Neural cell (in vitro differentiated cells): ENCODE data around the gene WFS1. TPM values are rescaled to one million over a fixed set of nuclear protein-coding genes. Genes with fewer than 3 reads are reported as not detected.

Experiments used
- H2AFZ ChIP-seq: fragments of 200-600, 300-800 bp; sonication (generic), shearing (Covaris generic); 2 replicates; pipeline ENCODE4 v1.6.0; 2014; ENCODE audit warnings: low read depth, mild to moderate bottlenecking, antibody characterized with exemption, low read length, moderate library complexity
- H3F3A ChIP-seq: fragments of 200-600 bp; shearing (Covaris generic); 2 replicates; pipeline ENCODE4 v1.6.1; 2016; ENCODE audit warnings: mild to moderate bottlenecking, moderate library complexity, mixed read lengths, antibody characterized with exemption, low read length; ENCODE audit not compliant: insufficient read depth, poor library complexity, severe bottlenecking
- H3K27ac ChIP-seq: fragments of 200-600, 300-800 bp; sonication (generic), shearing (Covaris generic); 2 replicates; pipeline ENCODE4 v1.5.1; 2014; ENCODE audit warnings: mild to moderate bottlenecking, low read length, moderate library complexity
- H3K27me3 ChIP-seq: fragments of 300-800, 200-600 bp; sonication (generic), shearing (Covaris generic); 2 replicates; pipeline ENCODE4 v1.6.0; 2014; ENCODE audit warnings: mild to moderate bottlenecking, low read depth, low read length, moderate library complexity; ENCODE audit not compliant: insufficient read depth
- H3K36me3 ChIP-seq: fragments of 300-800, 200-600 bp; sonication (generic), shearing (Covaris generic); 2 replicates; pipeline ENCODE4 v1.5.1; 2014; ENCODE audit warnings: mild to moderate bottlenecking, antibody characterized with exemption, low read length, moderate library complexity; ENCODE audit not compliant: insufficient read depth
- H3K4me2 ChIP-seq: fragments of 300-800, 200-600 bp; sonication (generic), shearing (Covaris generic); 2 replicates; pipeline ENCODE4 v1.6.0; 2014; ENCODE audit warnings: mild to moderate bottlenecking, low read length
- H3K4me3 ChIP-seq: fragments of 300-800, 200-600 bp; sonication (generic), shearing (Covaris generic); 2 replicates; pipeline ENCODE4 v1.5.1; 2014; ENCODE audit warnings: mild to moderate bottlenecking, low read length, moderate library complexity
- H3K79me2 ChIP-seq: fragments of 200-600 bp; shearing (Covaris generic); replicated peaks from 2 replicates; pipeline ENCODE4 v1.6.0; 2014; ENCODE audit warnings: mild to moderate bottlenecking, low read length, moderate library complexity; ENCODE audit not compliant: insufficient read depth
- H3K9ac ChIP-seq: fragments of 300-800, 200-600 bp; sonication (generic), shearing (Covaris generic); 2 replicates; pipeline ENCODE4 v1.6.1; 2016; ENCODE audit warnings: mild to moderate bottlenecking, low read length, mixed read lengths
- H3K9me2 ChIP-seq: fragments of 200-600 bp; shearing (Covaris generic); 2 replicates; pipeline ENCODE4 v1.6.1; 2016; ENCODE audit warnings: mild to moderate bottlenecking, low read length, mixed read lengths; ENCODE audit not compliant: insufficient read depth
- H3K9me3 ChIP-seq: fragments of 200-600, 300-800 bp; sonication (generic), shearing (Covaris generic); 2 replicates; pipeline ENCODE4 v1.6.1; 2016; ENCODE audit warnings: mild to moderate bottlenecking, mixed run types, low read length, moderate library complexity, mixed read lengths
- H4K20me1 ChIP-seq: fragments of 200-600 bp; shearing (Covaris generic); 2 replicates; pipeline ENCODE4 v1.6.1; 2016; ENCODE audit warnings: mild to moderate bottlenecking, mixed run types; ENCODE audit not compliant: insufficient read depth
- EP300 ChIP-seq: fragments of 450-650 bp; conservative IDR thresholded peaks from 2 replicates; pipeline ENCODE4 v1.6.1; 2014; ENCODE audit warnings: antibody characterized with exemption, mild to moderate bottlenecking, moderate library complexity; ENCODE audit not compliant: poor library complexity, severe bottlenecking
- EZH2 ChIP-seq: fragments of 200-600, 300-800 bp; shearing (Covaris generic), sonication (generic); IDR thresholded peaks from 2 replicates; pipeline ENCODE4 v1.6.1; 2014; ENCODE audit warnings: antibody characterized with exemption, low read length, borderline replicate concordance, mild to moderate bottlenecking; ENCODE audit not compliant: insufficient read depth, poor library complexity, severe bottlenecking
- MXI1 ChIP-seq: fragments of 450-650 bp; conservative IDR thresholded peaks from 2 replicates; pipeline ENCODE4 v1.6.1; 2014; ENCODE audit warnings: antibody characterized with exemption, mild to moderate bottlenecking; ENCODE audit not compliant: poor library complexity, severe bottlenecking
- POLR2AphosphoS5 ChIP-seq: IDR thresholded peaks from 2 replicates; pipeline ENCODE4 v1.6.1; 2012
- RAD21 ChIP-seq: fragments of 450-650 bp; conservative IDR thresholded peaks from 2 replicates; pipeline ENCODE4 v1.6.1; 2014; ENCODE audit warnings: antibody characterized with exemption, mild to moderate bottlenecking, moderate library complexity
- SMC3 ChIP-seq: fragments of 450-650 bp; conservative IDR thresholded peaks from 2 replicates; pipeline ENCODE4 v1.6.1; 2014; ENCODE audit warnings: antibody characterized with exemption, mild to moderate bottlenecking, moderate library complexity; ENCODE audit not compliant: poor library complexity
- TAF1 ChIP-seq: IDR thresholded peaks from 2 replicates; pipeline ENCODE4 v1.6.1; 2012; ENCODE audit warnings: low read depth
- polyA plus RNA-seq: library from polyadenylated mRNA; depleted of rRNA; stranded (reverse); fragments of >200 nt; gene quantifications from 2 replicates; pipeline ENCODE4 v1.2.3, GENCODE V29; 2014
- TF ChIP-seq, protein P1 (sequence below): IDR thresholded peaks from 2 replicates; pipeline ENCODE4 v1.6.1; 2012; ENCODE audit warnings: borderline replicate concordance
- TF ChIP-seq, protein P2 (sequence below): fragments of 450-650 bp; IDR thresholded peaks from 2 replicates; pipeline ENCODE4 v1.5.1; 2014; ENCODE audit warnings: antibody characterized with exemption, mild to moderate bottlenecking, moderate library complexity; ENCODE audit not compliant: poor library complexity, severe bottlenecking

WFS1 gene
- polyA plus RNA-seq, 1 donor from 2014 or later, result 4.5 TPM

DNA sequence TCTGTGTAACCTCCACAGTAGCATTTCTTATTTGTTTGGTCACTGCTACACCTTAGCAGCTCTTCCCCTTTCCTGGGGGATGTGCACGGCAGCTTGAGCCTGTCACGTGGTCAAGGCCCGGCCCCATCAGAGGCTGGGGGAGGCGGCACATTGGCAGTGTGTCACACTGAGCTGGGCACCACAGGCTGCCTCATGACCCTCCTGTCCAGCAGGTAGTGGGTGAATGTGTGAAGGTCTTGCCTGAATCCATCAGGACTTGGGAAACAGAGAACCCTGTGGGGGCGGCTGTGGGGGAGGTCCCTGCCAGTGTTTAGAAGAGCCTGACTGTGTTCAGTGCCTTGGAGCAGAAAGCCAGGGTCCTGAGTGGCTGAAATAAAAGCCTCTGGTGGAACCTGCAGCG lies 33.2 kb downstream of the WFS1 start:
- TF ChIP-seq SMC3 (no peak), EZH2 (no peak), EP300 (no peak), POLR2AphosphoS5 (no peak), TAF1 (no peak), RAD21 (no peak), MXI1 (no peak)
- TF ChIP-seq, protein P1, sequence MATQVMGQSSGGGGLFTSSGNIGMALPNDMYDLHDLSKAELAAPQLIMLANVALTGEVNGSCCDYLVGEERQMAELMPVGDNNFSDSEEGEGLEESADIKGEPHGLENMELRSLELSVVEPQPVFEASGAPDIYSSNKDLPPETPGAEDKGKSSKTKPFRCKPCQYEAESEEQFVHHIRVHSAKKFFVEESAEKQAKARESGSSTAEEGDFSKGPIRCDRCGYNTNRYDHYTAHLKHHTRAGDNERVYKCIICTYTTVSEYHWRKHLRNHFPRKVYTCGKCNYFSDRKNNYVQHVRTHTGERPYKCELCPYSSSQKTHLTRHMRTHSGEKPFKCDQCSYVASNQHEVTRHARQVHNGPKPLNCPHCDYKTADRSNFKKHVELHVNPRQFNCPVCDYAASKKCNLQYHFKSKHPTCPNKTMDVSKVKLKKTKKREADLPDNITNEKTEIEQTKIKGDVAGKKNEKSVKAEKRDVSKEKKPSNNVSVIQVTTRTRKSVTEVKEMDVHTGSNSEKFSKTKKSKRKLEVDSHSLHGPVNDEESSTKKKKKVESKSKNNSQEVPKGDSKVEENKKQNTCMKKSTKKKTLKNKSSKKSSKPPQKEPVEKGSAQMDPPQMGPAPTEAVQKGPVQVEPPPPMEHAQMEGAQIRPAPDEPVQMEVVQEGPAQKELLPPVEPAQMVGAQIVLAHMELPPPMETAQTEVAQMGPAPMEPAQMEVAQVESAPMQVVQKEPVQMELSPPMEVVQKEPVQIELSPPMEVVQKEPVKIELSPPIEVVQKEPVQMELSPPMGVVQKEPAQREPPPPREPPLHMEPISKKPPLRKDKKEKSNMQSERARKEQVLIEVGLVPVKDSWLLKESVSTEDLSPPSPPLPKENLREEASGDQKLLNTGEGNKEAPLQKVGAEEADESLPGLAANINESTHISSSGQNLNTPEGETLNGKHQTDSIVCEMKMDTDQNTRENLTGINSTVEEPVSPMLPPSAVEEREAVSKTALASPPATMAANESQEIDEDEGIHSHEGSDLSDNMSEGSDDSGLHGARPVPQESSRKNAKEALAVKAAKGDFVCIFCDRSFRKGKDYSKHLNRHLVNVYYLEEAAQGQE, result no peak
- TF ChIP-seq, protein P2, sequence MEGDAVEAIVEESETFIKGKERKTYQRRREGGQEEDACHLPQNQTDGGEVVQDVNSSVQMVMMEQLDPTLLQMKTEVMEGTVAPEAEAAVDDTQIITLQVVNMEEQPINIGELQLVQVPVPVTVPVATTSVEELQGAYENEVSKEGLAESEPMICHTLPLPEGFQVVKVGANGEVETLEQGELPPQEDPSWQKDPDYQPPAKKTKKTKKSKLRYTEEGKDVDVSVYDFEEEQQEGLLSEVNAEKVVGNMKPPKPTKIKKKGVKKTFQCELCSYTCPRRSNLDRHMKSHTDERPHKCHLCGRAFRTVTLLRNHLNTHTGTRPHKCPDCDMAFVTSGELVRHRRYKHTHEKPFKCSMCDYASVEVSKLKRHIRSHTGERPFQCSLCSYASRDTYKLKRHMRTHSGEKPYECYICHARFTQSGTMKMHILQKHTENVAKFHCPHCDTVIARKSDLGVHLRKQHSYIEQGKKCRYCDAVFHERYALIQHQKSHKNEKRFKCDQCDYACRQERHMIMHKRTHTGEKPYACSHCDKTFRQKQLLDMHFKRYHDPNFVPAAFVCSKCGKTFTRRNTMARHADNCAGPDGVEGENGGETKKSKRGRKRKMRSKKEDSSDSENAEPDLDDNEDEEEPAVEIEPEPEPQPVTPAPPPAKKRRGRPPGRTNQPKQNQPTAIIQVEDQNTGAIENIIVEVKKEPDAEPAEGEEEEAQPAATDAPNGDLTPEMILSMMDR, result no peak
- Histone ChIP-seq H3K79me2 (no peaks in the 10 kb centered on the region), H3F3A (no peaks in the 10 kb centered on the region), H3K36me3 (no peaks in the 10 kb centered on the region), H3K9me3 (no peaks in the 10 kb centered on the region), H3K27me3 (no peaks in the 10 kb centered on the region), H3K9me2 (no peaks in the 10 kb centered on the region), H3K9ac (no peak overlapping the region), H4K20me1 (no peaks in the 10 kb centered on the region), H3K4me3 (no peak overlapping the region), H3K27ac (no peak overlapping the region), H3K4me2 (no peak overlapping the region), H2AFZ (no peak overlapping the region)

DNA sequence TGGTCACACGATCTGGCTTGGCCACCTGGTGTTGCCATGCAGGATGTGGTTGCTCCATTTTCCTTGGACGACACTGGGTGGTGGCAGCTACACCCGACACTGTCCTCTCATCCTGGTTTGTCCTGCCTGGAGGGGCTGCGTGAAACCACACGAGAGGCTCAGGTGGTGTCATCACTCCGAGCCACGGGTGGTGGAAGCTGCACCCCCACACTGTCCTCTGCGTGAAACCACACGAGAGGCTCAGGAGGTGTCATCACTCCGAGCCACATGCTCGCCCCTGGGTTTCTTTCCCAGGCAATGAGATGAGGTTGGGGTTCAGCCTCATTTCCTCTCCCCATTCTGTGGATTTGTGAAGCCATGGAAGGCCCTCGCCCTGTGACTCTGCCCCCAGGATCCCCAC lies 34.3 kb downstream of the WFS1 start:
- no peaks in the 10 kb centered on the region for H3K79me2 ChIP-seq
- H4K20me1 ChIP-seq, result no peaks in the 10 kb centered on the region
- H3K9ac ChIP-seq, result no peak overlapping the region
- TF ChIP-seq EP300 (no peak), TAF1 (no peak), EZH2 (no peak), SMC3 (no peak), MXI1 (no peak), RAD21 (no peak), POLR2AphosphoS5 (no peak)
- TF ChIP-seq, protein P1, result no peak
- TF ChIP-seq, protein P2, result no peak
- no peaks in the 10 kb centered on the region for H3K9me2 ChIP-seq
- no peaks in the 10 kb centered on the region for H3K27me3 ChIP-seq
- no peaks in the 10 kb centered on the region for H3K36me3 ChIP-seq
- no peak overlapping the region for H2AFZ ChIP-seq
- no peak overlapping the region for H3K4me3 ChIP-seq
- no peak overlapping the region for H3K4me2 ChIP-seq
- H3K27ac ChIP-seq, result no peak overlapping the region
- no peaks in the 10 kb centered on the region for H3F3A ChIP-seq
- no peaks in the 10 kb centered on the region for H3K9me3 ChIP-seq
